ENCODE results near the gene NEK10.

DNA sequence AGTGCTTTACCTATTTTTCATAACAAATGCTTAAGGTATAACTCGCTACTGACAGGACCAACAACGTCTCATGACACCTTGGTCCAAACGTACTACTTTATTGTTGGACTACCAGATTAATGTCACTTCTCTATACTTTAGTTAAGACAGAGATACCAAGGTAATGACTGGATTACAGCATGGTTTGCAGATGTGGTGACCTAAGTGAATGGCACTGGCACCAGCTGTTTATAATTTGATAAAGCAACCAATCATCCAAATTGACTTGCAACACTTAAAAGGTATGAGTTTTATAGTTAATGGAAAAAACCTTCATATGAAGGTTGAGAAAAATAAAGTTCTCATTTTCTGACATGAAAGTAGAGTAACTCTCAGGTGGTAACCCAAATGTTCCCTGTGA, 209.0 kb downstream of the NEK10 start:
- TF ChIP-seq, protein P1, sequence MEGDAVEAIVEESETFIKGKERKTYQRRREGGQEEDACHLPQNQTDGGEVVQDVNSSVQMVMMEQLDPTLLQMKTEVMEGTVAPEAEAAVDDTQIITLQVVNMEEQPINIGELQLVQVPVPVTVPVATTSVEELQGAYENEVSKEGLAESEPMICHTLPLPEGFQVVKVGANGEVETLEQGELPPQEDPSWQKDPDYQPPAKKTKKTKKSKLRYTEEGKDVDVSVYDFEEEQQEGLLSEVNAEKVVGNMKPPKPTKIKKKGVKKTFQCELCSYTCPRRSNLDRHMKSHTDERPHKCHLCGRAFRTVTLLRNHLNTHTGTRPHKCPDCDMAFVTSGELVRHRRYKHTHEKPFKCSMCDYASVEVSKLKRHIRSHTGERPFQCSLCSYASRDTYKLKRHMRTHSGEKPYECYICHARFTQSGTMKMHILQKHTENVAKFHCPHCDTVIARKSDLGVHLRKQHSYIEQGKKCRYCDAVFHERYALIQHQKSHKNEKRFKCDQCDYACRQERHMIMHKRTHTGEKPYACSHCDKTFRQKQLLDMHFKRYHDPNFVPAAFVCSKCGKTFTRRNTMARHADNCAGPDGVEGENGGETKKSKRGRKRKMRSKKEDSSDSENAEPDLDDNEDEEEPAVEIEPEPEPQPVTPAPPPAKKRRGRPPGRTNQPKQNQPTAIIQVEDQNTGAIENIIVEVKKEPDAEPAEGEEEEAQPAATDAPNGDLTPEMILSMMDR (IDR thresholded peaks at IDR 0.05), result no peak
- TF ChIP-seq POLR2AphosphoS5 (IDR thresholded peaks at IDR 0.05; ENCODE audit: low read depth, low read length) (no peak), TCF7L2 (IDR thresholded peaks at IDR 0.05; ENCODE audit: low read depth, low read length) (no peak), SIN3A (IDR thresholded peaks at IDR 0.05; ENCODE audit: borderline replicate concordance, insufficient read depth, low read depth, low read length) (no peak)
- TF ChIP-seq, protein P2, sequence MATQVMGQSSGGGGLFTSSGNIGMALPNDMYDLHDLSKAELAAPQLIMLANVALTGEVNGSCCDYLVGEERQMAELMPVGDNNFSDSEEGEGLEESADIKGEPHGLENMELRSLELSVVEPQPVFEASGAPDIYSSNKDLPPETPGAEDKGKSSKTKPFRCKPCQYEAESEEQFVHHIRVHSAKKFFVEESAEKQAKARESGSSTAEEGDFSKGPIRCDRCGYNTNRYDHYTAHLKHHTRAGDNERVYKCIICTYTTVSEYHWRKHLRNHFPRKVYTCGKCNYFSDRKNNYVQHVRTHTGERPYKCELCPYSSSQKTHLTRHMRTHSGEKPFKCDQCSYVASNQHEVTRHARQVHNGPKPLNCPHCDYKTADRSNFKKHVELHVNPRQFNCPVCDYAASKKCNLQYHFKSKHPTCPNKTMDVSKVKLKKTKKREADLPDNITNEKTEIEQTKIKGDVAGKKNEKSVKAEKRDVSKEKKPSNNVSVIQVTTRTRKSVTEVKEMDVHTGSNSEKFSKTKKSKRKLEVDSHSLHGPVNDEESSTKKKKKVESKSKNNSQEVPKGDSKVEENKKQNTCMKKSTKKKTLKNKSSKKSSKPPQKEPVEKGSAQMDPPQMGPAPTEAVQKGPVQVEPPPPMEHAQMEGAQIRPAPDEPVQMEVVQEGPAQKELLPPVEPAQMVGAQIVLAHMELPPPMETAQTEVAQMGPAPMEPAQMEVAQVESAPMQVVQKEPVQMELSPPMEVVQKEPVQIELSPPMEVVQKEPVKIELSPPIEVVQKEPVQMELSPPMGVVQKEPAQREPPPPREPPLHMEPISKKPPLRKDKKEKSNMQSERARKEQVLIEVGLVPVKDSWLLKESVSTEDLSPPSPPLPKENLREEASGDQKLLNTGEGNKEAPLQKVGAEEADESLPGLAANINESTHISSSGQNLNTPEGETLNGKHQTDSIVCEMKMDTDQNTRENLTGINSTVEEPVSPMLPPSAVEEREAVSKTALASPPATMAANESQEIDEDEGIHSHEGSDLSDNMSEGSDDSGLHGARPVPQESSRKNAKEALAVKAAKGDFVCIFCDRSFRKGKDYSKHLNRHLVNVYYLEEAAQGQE (IDR thresholded peaks at IDR 0.05; ENCODE audit: insufficient read depth in 1 of 2, low read depth in 2 of 2, low read length in 1 of 2), result no peak

Measured in Panc1 (cell line).